Mesendoderm (in vitro differentiated cells): ENCODE results near the gene NOLC1.
A peak's percentile ranks its signal among the peaks of the same experiment; 100 is the strongest.

Source experiments
- DNase-seq: peaks from one replicate; pipeline ENCODE4 v3.0.0; 2013
- H2AK5ac ChIP-seq: 2 replicates; pipeline ENCODE4 v1.6.1; 2013; ENCODE audit warnings: low read length, inconsistent platforms
- H2BK120ac ChIP-seq: 2 replicates; pipeline ENCODE4 v1.6.1; 2013; ENCODE audit warnings: low read depth, mild to moderate bottlenecking, low read length, moderate library complexity, mixed read lengths
- H2BK15ac ChIP-seq: replicated peaks from 2 replicates; pipeline ENCODE4 v1.6.1; 2013; ENCODE audit warnings: low read depth, mild to moderate bottlenecking, moderate library complexity
- H2BK5ac ChIP-seq: 2 replicates; pipeline ENCODE4 v1.6.1; 2013; ENCODE audit warnings: low read length, inconsistent platforms
- H3K18ac ChIP-seq: 2 replicates; pipeline ENCODE4 v1.6.1; 2013; ENCODE audit warnings: mild to moderate bottlenecking, low read length, mixed read lengths
- H3K23ac ChIP-seq: one replicate; pipeline ENCODE4 v1.6.1; 2013; ENCODE audit warnings: low read length
- H3K27ac ChIP-seq: 2 replicates; pipeline ENCODE4 v1.5.1; 2013; ENCODE audit warnings: low read depth, mild to moderate bottlenecking, inconsistent platforms, low read length, moderate library complexity
- H3K27me3 ChIP-seq: 2 replicates; pipeline ENCODE4 v1.6.1; 2013; ENCODE audit warnings: low read length, control low read depth, mild to moderate bottlenecking, inconsistent platforms; ENCODE audit not compliant: insufficient read depth, poor library complexity
- H3K36me3 ChIP-seq: 2 replicates; pipeline ENCODE4 v1.6.1; 2013; ENCODE audit warnings: low read length, inconsistent platforms; ENCODE audit not compliant: control insufficient read depth, insufficient read depth
- H3K4ac ChIP-seq: one replicate; pipeline ENCODE4 v1.6.1; 2013; ENCODE audit warnings: low read depth, mild to moderate bottlenecking, low read length, moderate library complexity
- H3K4me1 ChIP-seq: 2 replicates; pipeline ENCODE4 v1.6.1; 2013; ENCODE audit warnings: low read depth, low read length, inconsistent platforms; ENCODE audit not compliant: control insufficient read depth
- H3K4me2 ChIP-seq: 2 replicates; pipeline ENCODE4 v1.6.1; 2013; ENCODE audit warnings: low read length
- H3K4me3 ChIP-seq: 2 replicates; pipeline ENCODE4 v1.5.1; 2013; ENCODE audit warnings: mild to moderate bottlenecking, low read length
- H3K56ac ChIP-seq: one replicate; pipeline ENCODE4 v1.6.1; 2013; ENCODE audit warnings: low read length
- H3K79me1 ChIP-seq: 2 replicates; pipeline ENCODE4 v1.6.1; 2013; ENCODE audit warnings: low read length, inconsistent platforms
- H3K79me2 ChIP-seq: 2 replicates; pipeline ENCODE4 v1.6.1; 2013; ENCODE audit warnings: mild to moderate bottlenecking, low read length; ENCODE audit not compliant: control insufficient read depth, insufficient read depth
- H3K9ac ChIP-seq: 2 replicates; pipeline ENCODE4 v1.6.1; 2013; ENCODE audit warnings: low read length, inconsistent platforms
- H4K5ac ChIP-seq: one replicate; pipeline ENCODE4 v1.6.1; 2013; ENCODE audit warnings: low read length
- H4K8ac ChIP-seq: one replicate; pipeline ENCODE4 v1.6.1; 2013; ENCODE audit warnings: low read depth, mild to moderate bottlenecking, control low read depth, low read length, moderate library complexity
- WGBS: extraction: QIAGEN DNeasy Blood & Tissue Kit; methylation state at CpG from one replicate; pipeline ENCODE4 v1.1.7; 2013; ENCODE audit warnings: low lambda C conversion rate, missing lambda C conversion rate; ENCODE audit not compliant: insufficient coverage; ENCODE audit errors: extremely low coverage; 5-methylcytosine and 5-hydroxymethylcytosine counted together

Gene NOLC1

GRCh38 chr10:102147561-102147960, 4.6 kb upstream of the NOLC1 start:
- H3K79me2 ChIP-seq, result peaks cover 8% of the 10 kb centered on the region
- H3K27ac ChIP-seq, result no peak overlapping the region
- H3K56ac ChIP-seq, result no peak overlapping the region
- H2AK5ac ChIP-seq, result no peak overlapping the region
- H3K9ac ChIP-seq, result no peak overlapping the region
- H3K23ac ChIP-seq, result no peak overlapping the region
- no peak overlapping the region for H3K4ac ChIP-seq
- H4K8ac ChIP-seq, result no peak overlapping the region
- no CpG with 5 or more reads among the region's 1 CpG for WGBS
- no peak for DNase-seq
- H3K4me2 ChIP-seq, result no peak overlapping the region
- no peak overlapping the region for H2BK120ac ChIP-seq
- H3K79me1 ChIP-seq, result peaks cover 11% of the 10 kb centered on the region
- H3K27me3 ChIP-seq, result no peaks in the 10 kb centered on the region
- H3K4me1 ChIP-seq, result peaks cover 4% of the 10 kb centered on the region
- H4K5ac ChIP-seq, result no peak overlapping the region
- H2BK5ac ChIP-seq, result no peak overlapping the region
- H2BK15ac ChIP-seq, result no peak overlapping the region
- H3K36me3 ChIP-seq, result peaks cover 19% of the 10 kb centered on the region
- no peak overlapping the region for H3K18ac ChIP-seq
- no peak overlapping the region for H3K4me3 ChIP-seq

GRCh38 chr10:102148275-102148674, 3.9 kb upstream of the NOLC1 start:
- H3K36me3 ChIP-seq, result peaks cover 13% of the 10 kb centered on the region
- no CpG with 5 or more reads among the region's 13 CpGs for WGBS
- H2AK5ac ChIP-seq, result no peak overlapping the region
- no peak for DNase-seq
- no peak overlapping the region for H4K5ac ChIP-seq
- no peak overlapping the region for H2BK120ac ChIP-seq
- no peak overlapping the region for H3K4ac ChIP-seq
- no peak overlapping the region for H3K23ac ChIP-seq
- H3K4me2 ChIP-seq, result no peak overlapping the region
- peaks cover 7% of the 10 kb centered on the region for H3K79me1 ChIP-seq
- H3K56ac ChIP-seq, result no peak overlapping the region
- H2BK5ac ChIP-seq, result no peak overlapping the region
- no peak overlapping the region for H4K8ac ChIP-seq
- no peak overlapping the region for H3K18ac ChIP-seq
- no peak overlapping the region for H3K9ac ChIP-seq
- H3K79me2 ChIP-seq, result peaks cover 13% of the 10 kb centered on the region
- peaks cover 4% of the 10 kb centered on the region for H3K4me1 ChIP-seq
- no peaks in the 10 kb centered on the region for H3K27me3 ChIP-seq
- H2BK15ac ChIP-seq, result no peak overlapping the region
- H3K4me3 ChIP-seq, result no peak overlapping the region
- H3K27ac ChIP-seq, result no peak overlapping the region

GRCh38 chr10:102150970-102151773, 1.0 kb upstream of the NOLC1 start:
- peak overlapping the region; percentile 74 for H3K9ac ChIP-seq
- peak overlapping the region; percentile 49 for H3K4me2 ChIP-seq

GRCh38 chr10:102152545-102152890, 329 bp downstream of the NOLC1 start:
- peak overlapping the region; percentile 93 for H3K4me3 ChIP-seq
- H3K4ac ChIP-seq, result peak overlapping the region; percentile 39
- H3K18ac ChIP-seq, result no peak overlapping the region
- H4K5ac ChIP-seq, result no peak overlapping the region
- peak overlapping the region; percentile 7 for H3K27ac ChIP-seq
- H4K8ac ChIP-seq, result no peak overlapping the region
- peak overlapping the region; percentile 97 for H3K56ac ChIP-seq
- no CpG with 5 or more reads among the region's 19 CpGs for WGBS
- no peak for DNase-seq
- peak overlapping the region; percentile 72 for H2AK5ac ChIP-seq
- no peak overlapping the region for H2BK5ac ChIP-seq
- H2BK15ac ChIP-seq, result no peak overlapping the region
- H3K79me2 ChIP-seq, result peaks cover 48% of the 10 kb centered on the region
- H3K9ac ChIP-seq, result peak overlapping the region; percentile 90
- peak overlapping the region; percentile 7 for H3K23ac ChIP-seq
- no peaks in the 10 kb centered on the region for H3K27me3 ChIP-seq
- no peak overlapping the region for H2BK120ac ChIP-seq
- H3K36me3 ChIP-seq, result peaks cover 8% of the 10 kb centered on the region
- H3K4me1 ChIP-seq, result peaks cover 4% of the 10 kb centered on the region
- H3K4me2 ChIP-seq, result peak overlapping the region; percentile 42
- peaks cover 4% of the 10 kb centered on the region for H3K79me1 ChIP-seq

More at GRCh38 chr10:102150970-102151773, 1.0 kb upstream of the NOLC1 start:
- Histone ChIP-seq H2AK5ac (no peak overlapping the region), H3K18ac (no peak overlapping the region), H4K8ac (no peak overlapping the region), H2BK5ac (peak overlapping the region; percentile 29), H2BK15ac (no peak overlapping the region), H3K27ac (peak overlapping the region; percentile 52), H3K79me1 (peaks cover 2% of the 10 kb centered on the region), H3K36me3 (peaks cover 6% of the 10 kb centered on the region), H3K79me2 (peaks cover 37% of the 10 kb centered on the region), H3K4ac (no peak overlapping the region), H4K5ac (peak overlapping the region; percentile 59), H2BK120ac (no peak overlapping the region), H3K23ac (no peak overlapping the region), H3K4me1 (peaks cover 4% of the 10 kb centered on the region), H3K4me3 (no peak overlapping the region), H3K56ac (peak overlapping the region; percentile 90), H3K27me3 (no peaks in the 10 kb centered on the region)
- no CpG with 5 or more reads among the region's 3 CpGs for WGBS
- DNase-seq, result peak; percentile 81

- H3K4me1 ChIP-seq, result peaks cover 4% of the 10 kb centered on the region
- peak overlapping the region; percentile 93 for H3K4me3 ChIP-seq
- H3K79me2 ChIP-seq, result peaks cover 51% of the 10 kb centered on the region
- H3K4me2 ChIP-seq, result peak overlapping the region; percentile 42
- peak; percentile 67 for DNase-seq
- H3K36me3 ChIP-seq, result peaks cover 12% of the 10 kb centered on the region
- WGBS, result no CpG with 5 or more reads among the region's 5 CpGs
- no peak overlapping the region for H3K23ac ChIP-seq
- H2BK120ac ChIP-seq, result no peak overlapping the region
- H4K8ac ChIP-seq, result no peak overlapping the region
- peaks cover 4% of the 10 kb centered on the region for H3K79me1 ChIP-seq
- H3K18ac ChIP-seq, result no peak overlapping the region
- no peaks in the 10 kb centered on the region for H3K27me3 ChIP-seq
- no peak overlapping the region for H3K4ac ChIP-seq
- no peak overlapping the region for H2BK15ac ChIP-seq
- peak overlapping the region; percentile 97 for H3K56ac ChIP-seq
- H4K5ac ChIP-seq, result no peak overlapping the region
- no peak overlapping the region for H2AK5ac ChIP-seq
- no peak overlapping the region for H2BK5ac ChIP-seq
- H3K27ac ChIP-seq, result no peak overlapping the region
- H3K9ac ChIP-seq, result peak overlapping the region; percentile 90
Observed at GRCh38 chr10:102153093-102153620, 968 bp downstream of the NOLC1 start.
